CD1c-positive myeloid dendritic cell (primary cell): ENCODE data around the gene SPATS2L.
A peak's percentile ranks its signal among the peaks of the same experiment; 100 is the strongest.

Experiments
- DNase-seq: peaks from one replicate; pipeline ENCODE4 v3.0.0-alpha.2; 2016; ENCODE audit errors: extremely low spot score

The SPATS2L gene

DNA sequence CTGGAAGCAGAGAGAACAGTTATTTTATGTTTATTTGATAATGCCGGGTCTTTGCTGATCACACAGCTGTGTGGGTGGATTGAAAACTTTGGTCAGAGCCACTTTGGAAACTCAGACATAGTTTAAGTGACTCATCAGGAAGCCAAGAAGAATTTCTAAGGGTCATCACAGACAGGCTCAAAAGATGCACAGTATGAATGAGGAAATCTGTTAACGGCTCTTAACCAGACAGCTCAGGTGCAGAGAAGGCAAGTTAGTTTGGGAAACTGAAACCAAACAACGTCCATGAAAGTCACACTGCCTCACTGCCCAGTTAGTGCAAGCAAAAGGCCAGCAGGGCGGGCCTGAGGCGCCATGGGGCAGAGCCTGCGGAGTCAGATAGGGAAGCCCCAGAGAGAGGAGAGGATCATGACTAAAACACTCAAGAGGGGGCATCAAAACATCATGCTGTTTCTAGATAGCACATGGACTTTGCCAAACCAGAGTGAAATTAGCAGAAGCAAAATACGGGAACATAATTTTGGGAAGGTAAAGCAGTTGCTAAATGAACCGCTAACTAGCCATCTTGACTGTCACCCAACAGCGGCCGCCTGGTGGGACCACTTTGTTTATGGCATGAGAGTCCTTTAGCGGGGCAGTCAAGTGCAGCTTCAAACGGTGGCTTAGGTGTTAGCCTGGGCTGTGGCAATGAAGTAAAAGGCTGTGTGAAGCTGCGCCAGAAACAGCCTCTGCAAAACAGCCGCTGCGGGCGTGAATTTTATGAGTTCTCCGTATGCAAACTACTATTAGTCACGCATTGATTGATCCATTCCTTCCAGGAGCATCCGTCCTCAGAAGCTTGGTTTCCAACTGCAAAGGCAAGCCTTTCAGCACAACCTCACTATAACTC is 102.2 kb downstream of the SPATS2L start:
- DNase-seq = peak; percentile 14

DNA sequence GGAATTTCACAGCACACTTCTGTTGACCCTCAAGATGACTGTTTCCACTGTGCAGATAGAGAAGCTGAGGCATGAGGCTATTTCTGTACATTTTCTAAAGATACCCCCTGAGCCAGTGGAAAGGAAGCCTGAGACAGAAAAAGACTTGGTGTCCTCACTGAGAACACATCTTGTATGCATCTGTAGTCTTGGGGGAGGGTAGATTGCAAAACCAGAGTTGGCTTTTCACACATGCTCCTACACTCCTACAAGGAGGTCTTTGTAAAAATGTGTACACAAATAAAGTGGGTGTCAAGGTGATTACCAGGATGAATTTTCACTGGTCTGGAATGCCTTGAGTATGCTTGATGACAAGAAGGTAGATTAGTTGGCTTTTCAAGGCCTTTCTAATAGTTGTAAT is 105.3 kb downstream of the SPATS2L start:
- no peak for DNase-seq

DNA sequence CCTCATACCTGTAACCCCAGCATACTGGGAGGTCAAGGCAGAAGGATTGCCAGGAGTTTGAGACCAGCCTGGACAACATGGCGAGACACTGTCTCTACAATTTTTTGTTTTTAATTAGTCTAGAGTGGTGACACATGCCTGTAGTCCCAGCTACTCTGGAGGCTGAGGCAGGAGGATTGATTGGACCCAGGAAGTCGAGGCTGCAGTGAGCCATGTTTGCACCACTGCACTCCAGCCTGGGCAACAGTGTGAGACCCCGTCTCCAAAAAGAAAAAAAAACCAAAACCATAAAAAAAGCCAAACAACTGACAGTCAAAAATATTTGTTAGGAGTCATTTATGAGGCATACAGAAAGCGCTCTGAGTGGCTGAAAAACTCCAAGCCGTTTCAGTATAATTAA is 107.9 kb downstream of the SPATS2L start:
- DNase-seq = no peak

DNA sequence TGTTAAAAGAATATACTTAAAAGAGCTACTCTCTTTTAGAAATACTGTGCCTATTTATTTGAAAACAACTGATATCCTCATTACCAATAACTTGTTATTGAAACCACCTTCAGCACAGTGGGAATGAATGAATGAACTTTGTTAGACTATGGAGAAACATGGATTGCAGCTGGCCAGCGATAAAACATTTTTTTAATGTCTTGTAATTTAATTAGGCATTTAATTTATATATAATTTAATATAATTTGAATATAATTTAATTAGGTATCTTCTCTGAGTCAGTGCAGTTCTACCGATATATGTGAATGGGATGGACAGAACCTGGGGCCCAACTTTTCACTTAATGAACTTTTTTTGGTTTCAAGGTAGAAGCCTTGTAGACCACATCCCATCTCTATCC is 109.0 kb downstream of the SPATS2L start:
- no peak for DNase-seq

DNA sequence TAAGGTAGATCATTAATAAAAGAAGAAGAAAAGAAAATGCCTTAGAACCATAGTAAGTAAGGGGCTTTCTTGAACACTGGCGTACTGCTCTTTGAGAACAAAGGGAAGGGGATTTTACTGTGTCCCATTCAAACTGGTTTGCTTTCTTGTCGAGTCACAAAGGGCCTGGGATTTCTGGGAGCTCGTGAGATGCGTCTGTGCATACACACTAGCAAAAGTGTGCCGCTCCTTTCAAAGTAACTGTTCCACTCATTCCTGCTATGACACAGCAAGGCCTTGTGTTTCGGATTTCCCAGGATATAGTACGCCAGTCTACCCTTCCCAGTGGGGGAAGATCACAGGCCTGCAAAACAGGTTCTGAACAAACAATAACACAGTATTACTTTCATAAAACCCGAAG is 110.4 kb downstream of the SPATS2L start:
- DNase-seq = no peak

DNA sequence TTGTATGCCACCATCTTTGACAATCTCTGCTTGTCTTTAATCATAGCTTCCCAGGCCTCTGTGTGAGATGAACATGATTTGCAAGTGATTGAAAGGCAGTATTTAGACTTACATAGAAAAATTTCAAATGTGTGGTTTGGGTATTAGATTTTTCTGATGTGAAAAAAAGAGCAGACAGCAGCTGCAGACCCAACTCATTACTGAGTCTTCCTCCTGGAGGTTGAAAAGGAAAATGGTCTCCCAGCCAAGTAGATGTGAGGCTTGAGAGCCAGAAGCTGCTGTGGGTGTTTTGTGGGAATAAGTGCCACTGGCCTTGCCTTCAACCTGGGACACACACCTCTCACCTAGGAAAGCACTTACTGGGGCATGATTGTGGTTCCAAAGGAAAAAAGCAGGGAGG is 110.9 kb downstream of the SPATS2L start:
- DNase-seq = no peak

DNA sequence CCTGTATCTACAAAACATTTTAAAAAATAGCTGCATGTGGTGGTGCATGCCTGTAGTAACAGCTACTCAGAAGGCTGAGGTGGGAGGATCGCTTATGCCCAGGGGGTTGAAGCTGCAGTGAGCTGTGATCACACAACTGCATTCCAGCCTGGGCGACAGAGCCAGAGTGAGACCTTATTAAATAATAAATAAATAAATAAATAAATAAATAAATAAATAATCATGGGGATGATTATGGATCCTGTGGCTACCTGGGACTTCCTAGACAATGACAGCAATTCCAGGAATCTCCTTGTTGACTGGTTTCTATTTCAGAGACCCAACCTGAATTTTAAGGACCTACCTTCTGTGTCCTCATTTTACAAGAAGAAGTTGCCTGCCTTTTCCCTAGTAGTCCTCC is 111.9 kb downstream of the SPATS2L start:
- no peak for DNase-seq

DNA sequence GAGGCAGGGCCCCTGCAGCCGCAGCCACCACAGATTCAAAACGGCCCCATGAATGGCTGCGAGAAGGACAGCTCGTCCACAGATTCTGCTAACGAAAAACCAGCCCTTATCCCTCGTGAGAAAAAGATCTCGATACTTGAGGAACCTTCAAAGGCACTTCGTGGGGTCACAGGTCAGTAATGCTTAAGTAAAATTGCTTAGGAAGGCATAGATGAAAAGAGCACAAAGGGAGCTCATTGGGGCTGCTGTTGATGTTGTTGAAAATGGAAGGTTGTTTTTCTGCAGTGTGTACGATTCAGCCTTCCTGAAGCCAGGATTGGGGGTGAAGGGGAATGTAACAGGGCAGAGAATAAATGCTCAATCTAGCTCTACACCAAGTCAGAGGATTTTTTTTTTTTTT is 112.8 kb downstream of the SPATS2L start:
- DNase-seq = no peak

DNA sequence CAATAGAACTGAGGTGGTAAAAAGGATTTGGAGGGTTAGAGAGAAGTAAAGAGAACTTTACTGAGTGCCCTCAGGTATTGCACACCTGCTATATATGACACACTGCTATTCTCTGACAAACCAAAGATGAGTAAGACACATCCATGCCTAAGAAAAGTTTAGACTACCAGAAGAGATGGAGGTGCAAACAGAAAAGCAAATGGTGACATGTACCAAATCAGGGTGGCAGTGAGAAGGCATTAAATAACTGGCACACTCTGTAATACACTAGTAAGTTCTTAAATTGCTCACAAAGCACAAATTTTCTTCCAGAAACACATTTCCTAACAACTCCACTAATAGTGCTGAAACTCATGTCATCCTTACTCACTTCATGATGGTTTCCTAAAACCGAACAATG is 114.8 kb downstream of the SPATS2L start:
- no peak for DNase-seq

DNA sequence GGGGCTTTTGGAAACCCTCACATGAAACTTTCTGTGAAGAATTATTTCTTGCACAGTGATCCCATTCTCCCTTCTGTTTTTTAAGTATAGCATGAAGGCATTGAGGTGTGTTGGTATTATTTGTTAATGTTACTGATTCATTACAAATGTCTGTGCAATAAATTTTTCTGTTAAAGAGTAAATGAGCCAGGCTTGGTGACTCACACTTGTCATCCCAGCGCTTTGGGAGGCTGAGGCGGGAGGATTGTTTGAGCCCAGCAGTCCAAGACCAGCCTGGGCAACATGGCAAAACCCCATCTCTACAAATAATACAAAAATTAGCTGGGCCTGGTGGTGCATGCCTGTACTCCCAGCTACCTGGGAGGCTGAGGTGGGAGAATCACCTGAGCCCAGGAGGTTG is 115.6 kb downstream of the SPATS2L start:
- DNase-seq = no peak

DNA sequence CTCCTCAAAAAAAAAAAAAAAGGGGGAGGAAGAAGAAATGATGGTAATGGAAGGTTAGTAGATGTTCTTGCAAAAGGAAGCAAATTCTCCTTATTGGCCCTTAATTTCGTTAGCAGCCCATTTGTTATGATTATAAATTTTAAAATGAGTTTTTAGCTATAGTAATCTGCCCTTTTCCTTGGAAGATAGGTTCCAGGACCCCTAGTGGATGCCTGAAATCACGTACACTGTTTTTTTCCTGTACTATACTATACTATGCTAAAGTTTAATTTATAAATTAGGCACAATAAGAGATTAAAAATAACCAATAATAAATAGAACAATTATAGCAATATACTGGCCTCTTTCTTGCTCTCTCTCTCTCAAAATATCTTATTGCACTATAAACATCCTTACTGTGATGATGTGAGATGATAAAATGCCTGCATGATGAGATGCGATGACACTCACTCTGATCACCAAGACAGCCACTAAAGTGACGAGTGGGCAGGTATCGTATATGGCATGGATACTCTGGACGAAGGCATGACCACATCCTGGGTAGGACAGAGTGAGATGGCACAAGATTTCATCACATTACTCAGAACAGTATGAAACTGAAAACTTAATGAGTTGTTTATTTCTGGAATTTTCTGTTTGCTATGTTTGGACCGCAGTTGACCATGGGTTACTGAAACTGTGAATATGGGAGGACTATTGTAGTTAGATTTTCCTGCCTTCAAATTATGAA is 116.2 kb downstream of the SPATS2L start:
- DNase-seq = no peak

DNA sequence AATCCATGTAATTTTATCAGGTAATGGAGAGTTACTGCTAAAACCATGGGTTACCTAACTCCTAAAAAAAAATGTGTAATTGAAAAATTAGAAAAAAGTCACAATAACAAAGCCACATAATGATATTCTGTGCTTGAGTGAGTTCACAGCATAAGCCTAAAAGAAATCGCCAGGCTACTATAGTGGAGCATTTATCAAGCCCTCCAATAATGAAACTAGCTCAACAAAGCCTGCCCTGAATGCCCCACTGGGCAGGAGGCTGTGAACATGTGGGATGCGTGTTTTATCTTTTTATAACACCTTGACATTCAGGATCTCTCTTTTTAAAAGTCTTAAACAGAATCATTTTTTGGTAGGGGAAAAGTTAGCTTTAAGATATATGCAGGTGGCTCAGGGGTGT is 117.0 kb downstream of the SPATS2L start:
- no peak for DNase-seq

DNA sequence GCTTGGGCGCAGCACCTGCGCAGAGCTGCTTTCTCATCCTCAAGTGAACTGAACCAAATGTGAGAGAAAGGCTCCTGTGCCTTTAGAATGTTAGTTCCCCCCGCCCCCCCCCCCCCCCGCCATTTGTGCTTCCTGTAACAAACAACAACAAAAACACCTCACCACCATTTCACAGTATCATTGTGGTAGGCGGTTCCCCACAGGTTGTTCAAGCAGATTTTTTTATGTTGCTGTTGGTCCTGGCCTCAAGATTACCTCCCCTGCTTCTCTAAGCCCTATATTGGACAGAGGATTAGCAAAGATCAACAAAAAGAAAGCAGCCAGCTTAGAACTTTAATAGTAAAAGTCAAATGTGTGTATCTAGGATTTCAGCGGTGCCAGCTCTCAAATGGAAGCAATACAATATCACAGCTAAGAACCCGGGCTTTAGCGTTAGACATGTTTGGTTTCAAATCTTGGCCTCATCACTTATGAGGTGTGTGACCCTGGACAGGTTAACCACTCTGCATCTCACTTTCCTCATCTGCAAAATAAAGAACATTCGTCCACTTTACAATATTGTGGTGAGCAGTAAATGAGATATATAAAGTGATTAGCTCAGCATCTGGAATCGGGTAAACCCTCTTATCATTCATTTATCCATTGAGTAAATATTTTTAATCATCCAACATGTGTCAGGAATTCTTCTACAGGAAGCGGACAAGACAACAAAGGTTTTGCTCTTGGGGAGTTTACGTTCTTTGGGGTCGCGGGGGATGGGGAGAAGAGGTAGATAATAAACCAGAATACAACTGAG is 118.7 kb downstream of the SPATS2L start:
- no peak for DNase-seq

DNA sequence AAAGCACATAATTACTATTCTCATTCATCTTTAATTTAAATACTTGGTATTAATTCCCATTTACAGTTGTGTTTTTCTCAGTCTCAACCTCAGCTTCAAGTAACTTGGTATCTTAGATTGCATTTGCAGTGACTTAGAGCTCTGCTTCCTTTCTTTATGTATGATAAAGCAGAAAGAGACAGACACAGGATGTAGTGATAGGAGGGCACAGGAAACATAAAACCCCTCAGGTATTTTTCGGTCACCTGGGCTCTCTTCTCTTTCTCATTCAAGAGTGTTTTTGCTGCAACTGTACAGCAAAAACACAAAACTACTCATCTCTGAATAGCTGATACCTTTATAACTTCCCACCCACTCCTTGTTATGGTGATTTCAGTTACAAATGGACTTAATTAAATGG is 120.3 kb downstream of the SPATS2L start:
- no peak for DNase-seq

DNA sequence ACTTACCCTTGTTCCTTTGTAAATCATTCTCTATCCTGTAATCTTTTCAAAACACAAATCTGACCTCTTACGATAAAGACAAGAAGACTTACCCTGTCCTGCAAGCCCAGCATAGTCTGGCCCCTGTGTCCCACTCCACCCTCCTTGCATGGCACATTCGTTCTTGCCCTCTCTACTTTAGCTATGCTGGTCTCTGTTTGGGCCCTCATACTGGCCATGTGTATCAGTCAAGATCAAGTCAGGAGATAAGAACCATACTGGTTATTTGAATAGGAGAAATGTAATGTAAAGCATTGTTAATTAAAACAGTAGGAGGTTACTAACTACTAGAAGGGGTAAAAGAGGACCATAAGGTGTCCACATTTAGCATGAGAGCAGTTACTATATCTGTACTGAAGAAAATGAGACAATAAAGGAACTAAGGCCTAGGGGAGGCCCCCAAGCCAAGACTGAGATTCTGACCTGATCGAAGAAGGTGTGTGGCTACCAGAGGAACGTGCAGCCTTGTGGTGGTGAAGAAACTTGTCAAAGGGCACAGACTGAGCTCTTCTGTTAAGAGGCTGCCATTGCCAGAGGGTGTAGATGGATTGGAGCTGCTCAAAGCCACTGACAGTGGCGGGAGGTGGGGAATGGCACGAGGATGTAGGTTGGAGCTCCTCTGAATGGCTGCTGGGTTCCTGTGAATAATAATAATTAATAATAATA is 122.6 kb downstream of the SPATS2L start:
- DNase-seq = no peak

DNA sequence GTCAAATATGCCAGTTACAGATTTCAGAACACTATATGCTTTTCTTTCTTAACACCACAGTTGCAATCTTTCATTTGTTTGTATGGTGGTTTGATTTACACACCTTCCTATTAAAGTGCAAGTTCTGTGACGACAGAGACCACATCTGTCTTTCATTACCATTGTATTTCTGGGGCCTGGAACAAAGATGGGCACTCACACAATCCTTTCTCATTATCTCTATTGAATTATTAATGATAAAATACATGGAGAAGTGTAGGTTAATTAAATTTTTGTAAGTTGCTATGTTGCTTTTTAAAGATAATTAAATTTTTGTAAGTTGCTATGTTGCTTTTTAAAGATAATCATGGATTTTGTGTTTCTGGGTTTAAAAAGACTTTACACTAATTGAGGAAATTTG is 123.5 kb downstream of the SPATS2L start:
- DNase-seq = no peak

DNA sequence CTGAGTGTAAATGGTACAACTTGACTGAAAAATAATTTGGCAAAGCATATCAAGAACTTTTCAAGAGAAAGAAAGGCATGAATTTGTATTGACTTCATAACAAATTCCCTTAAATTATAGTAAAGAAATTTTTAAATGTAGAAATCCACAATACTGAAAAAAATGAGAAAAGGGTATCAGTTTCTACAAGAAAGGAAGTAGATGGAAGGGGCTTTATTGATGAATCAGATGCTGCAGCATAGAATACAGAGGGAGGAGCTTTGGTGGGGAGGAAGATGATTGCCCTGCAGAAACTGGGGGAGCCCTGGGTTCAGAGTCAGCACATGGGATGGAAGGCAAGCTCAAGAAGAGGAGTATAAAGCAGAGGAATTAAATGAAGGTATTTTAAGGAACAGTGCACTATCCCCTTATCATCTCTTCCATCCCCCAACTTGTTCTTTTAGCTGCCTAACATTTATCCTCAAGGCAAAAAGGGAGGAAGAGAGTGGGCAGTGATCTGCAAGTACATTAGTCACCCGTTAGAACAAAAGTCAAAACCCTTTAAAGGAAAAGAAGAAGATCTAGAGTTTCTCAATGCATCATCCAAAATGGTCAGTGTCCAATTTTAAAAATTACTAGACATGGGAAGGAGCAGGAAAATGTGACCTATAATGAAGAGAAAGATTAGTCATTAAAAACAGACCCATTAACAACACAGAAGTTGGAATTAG is 125.7 kb downstream of the SPATS2L start:
- DNase-seq = no peak

DNA sequence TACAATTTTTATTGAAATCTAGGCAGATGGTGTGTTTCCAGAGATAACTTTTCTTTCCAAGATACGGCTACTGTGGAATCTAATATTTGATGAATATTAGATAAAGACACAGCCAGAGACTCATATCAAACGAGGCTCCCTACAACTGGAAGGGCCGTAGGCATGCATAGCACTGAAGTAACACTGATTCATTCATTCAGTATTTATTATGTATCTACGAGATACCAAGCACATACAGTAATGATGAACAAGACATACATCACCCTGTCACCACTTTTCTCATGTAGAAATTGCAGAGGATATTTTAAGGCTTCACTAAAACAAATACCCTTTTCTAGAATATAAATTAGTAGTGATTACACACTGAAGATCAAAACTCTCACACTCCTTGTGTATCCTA is 128.9 kb downstream of the SPATS2L start:
- no peak for DNase-seq

DNA sequence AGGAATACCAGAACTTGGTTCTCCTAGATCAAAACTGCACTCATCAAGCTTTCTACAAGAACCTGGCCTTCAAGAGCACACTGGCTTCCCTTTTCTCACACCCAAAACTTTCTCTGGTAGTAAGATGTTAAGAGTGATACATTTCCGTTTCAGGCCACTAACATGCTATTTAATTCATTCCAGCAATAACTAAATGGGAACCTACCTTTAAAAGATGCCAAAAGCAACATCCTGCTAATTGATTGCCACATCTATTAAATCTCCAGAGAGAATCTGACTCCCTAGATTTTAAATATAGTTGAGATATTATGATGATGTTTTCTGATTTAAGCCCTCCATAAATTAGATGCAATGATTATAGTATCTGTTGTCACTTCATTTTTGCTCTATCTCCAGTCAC is 131.8 kb downstream of the SPATS2L start:
- DNase-seq = no peak

DNA sequence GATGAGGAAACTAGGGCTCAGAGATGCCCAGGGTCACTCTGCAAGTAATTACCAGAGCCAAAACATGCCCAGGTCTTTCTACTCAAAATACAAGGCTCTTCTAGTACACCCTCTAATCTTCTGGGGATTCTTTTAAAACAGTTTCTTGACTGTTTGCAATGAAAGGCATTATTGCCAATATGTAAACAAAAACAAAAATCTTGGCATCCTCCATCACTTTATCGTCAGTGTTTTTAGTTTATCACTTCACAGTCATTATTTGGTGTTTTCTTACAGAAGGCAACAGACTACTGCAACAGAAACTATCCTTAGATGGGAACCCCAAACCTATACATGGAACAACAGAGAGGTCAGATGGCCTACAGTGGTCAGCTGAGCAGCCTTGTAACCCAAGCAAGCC is 132.4 kb downstream of the SPATS2L start:
- DNase-seq = no peak

DNA sequence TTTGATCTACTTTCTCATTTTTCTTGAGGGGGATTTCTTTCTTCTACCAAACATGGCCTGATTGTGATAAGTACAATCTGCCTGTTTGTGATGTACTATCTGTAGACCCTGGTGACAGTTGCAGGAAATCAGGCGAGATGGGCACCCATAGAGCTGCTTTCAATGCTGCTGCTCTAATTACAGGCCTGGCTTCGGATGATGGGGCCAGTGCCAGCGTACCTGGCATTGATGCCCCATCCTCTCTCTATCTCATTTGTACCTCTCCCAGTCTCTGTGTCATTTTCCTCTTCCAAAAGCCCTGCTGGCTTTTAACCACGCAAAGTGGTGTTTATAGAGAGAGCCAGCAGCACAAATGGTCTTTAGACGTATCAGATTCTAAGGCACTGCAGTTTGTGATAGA is 133.5 kb downstream of the SPATS2L start:
- DNase-seq = no peak
